DOHH2 (cell line): ENCODE measurements around the gene PLA2G4A.

Experiments
- EZH2phosphoT487 ChIP-seq: fragments of 200-600 bp; sonication (generic); IDR thresholded peaks from 2 replicates; pipeline ENCODE4 v1.6.1; 2017; ENCODE audit warnings: borderline replicate concordance, mild to moderate bottlenecking, antibody characterized with exemption, low read length, moderate library complexity, mixed read lengths
- TF ChIP-seq, protein P1 (sequence below): fragments of 200-600 bp; sonication (generic); IDR thresholded peaks from one replicate; pipeline ENCODE4 v1.5.1; 2014; ENCODE audit warnings: antibody characterized with exemption, mild to moderate bottlenecking, low read depth, low read length; ENCODE audit not compliant: poor library complexity, severe bottlenecking

DNA sequence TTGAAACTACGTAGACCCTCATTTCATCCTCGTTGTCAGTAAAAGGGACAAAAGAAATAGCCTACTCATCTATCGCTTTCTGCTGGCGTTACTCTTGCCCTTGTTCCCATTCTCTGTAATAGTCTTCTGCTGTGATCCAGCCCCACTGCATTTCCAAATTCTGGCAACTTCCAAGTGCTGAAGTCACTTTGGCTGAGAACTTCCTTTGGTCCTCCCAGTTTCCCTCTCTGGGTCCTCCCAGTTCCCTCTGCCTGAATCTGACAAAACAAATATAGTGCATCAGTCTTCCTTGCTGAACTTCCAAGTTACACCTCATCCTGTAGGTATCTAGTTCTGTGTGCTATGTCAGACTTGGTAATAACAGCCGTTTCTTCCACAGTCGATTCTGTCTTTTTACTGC is 47.0 kb upstream of the PLA2G4A start:
- TF ChIP-seq, protein P1, sequence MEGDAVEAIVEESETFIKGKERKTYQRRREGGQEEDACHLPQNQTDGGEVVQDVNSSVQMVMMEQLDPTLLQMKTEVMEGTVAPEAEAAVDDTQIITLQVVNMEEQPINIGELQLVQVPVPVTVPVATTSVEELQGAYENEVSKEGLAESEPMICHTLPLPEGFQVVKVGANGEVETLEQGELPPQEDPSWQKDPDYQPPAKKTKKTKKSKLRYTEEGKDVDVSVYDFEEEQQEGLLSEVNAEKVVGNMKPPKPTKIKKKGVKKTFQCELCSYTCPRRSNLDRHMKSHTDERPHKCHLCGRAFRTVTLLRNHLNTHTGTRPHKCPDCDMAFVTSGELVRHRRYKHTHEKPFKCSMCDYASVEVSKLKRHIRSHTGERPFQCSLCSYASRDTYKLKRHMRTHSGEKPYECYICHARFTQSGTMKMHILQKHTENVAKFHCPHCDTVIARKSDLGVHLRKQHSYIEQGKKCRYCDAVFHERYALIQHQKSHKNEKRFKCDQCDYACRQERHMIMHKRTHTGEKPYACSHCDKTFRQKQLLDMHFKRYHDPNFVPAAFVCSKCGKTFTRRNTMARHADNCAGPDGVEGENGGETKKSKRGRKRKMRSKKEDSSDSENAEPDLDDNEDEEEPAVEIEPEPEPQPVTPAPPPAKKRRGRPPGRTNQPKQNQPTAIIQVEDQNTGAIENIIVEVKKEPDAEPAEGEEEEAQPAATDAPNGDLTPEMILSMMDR = no peak
- TF ChIP-seq EZH2phosphoT487 = no peak
